GM21717 (cell line): ENCODE results near the gene ACVR1B.

Source experiments
- ATAC-seq: cut with Tn5 transposase; IDR thresholded peaks from one replicate; pipeline ENCODE4 v1.9.1; 2021; ENCODE audit warnings: mild to moderate bottlenecking, moderate library complexity; ENCODE audit not compliant: unreplicated experiment

The ACVR1B gene

GRCh38 chr12:51951199-51951842, at the start of gene ACVR1B:
Gene ACVR1B (plus strand): TSS chr12:51951699. CDS start chr12:51951744, 45 bp downstream.
- ATAC-seq, result peak; percentile 77

- no peak for ATAC-seq
Measured at GRCh38 chr12:51901881-51902280, 49.6 kb upstream of the ACVR1B start.

GRCh38 chr12:51904951-51905470, 46.5 kb upstream of the ACVR1B start:
- no peak for ATAC-seq

GRCh38 chr12:51905471-51906429, 45.7 kb upstream of the ACVR1B start:
- no peak for ATAC-seq

GRCh38 chr12:51906430-51907082, 44.9 kb upstream of the ACVR1B start:
- no peak for ATAC-seq

- ATAC-seq, result no peak
Measured at GRCh38 chr12:51907083-51907855, 44.2 kb upstream of the ACVR1B start, which contains the start of gene ACVRL1. Gene ACVRL1 (plus strand): TSS chr12:51907504. CDS start chr12:51912475, 4,971 bp downstream.

- no peak for ATAC-seq
Measured at GRCh38 chr12:51907856-51908425, 43.6 kb upstream of the ACVR1B start.

GRCh38 chr12:51908876-51909592, 42.5 kb upstream of the ACVR1B start:
- no peak for ATAC-seq

- no peak for ATAC-seq
Measured at GRCh38 chr12:51910168-51910567, 41.3 kb upstream of the ACVR1B start.

- ATAC-seq, result no peak
Measured at GRCh38 chr12:51910691-51911090, 40.8 kb upstream of the ACVR1B start.

- no peak for ATAC-seq
Measured at GRCh38 chr12:51911307-51911706, 40.2 kb upstream of the ACVR1B start.

GRCh38 chr12:51911788-51912711, 39.4 kb upstream of the ACVR1B start:
- no peak for ATAC-seq

GRCh38 chr12:51913071-51914033, 38.1 kb upstream of the ACVR1B start:
- ATAC-seq, result no peak

- no peak for ATAC-seq
Measured at GRCh38 chr12:51914034-51914923, 37.2 kb upstream of the ACVR1B start.

GRCh38 chr12:51915003-51915625, 36.4 kb upstream of the ACVR1B start:
- ATAC-seq, result no peak

- no peak for ATAC-seq
Measured at GRCh38 chr12:51915951-51916350, 35.5 kb upstream of the ACVR1B start.
